ENCODE data around the gene SLC9A6. TPM values are rescaled to one million over a fixed set of nuclear protein-coding genes. Genes with fewer than 3 reads are reported as not detected.

SLC9A6 gene
- total and polyA plus RNA-seq, 2 donors (not counting 3 experiments of a cell fraction or from before 2014, with no cell fraction given), result 8.1 to 15.5 TPM

DNA sequence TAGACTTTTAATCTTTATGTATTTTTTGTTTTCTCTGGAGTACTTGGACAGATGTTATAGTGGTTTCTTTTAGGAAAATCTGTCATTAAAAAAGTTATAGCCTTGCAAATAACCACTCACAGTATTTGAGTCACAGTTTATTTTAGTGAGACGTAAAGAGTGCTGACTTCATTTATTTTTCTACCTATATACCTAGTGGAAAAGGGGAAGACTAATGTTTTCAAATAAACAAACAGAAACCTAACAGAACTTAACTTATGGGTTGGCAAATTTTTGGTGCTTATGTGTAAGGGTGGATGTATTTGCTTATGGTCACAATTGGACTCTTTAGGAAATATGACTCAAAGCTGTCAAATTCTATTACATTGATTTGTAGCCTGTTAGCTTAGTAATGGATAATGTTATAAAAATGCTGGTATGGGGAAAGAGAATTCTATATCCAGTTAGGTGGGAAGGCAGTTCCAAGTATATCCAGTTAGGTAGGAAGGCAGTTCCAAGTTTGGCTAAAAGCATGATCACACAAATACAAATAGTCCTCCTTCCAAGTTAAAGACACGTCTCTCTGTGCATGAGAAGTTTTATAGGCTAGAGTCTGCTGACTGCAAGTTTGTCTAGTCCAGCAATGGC lies 61.9 kb downstream of the SLC9A6 start:
- no peak overlapping the region for H3K4me3 ChIP-seq (replicated peaks in 1 of 3; ENCODE audit: insufficient read depth in 1 of 3, low read depth in 1 of 3, low read length in 3 of 3)
- H2AFZ ChIP-seq (ENCODE audit: low read depth, low read length), result no peak overlapping the region
- ChIA-PET POLR2A (no interaction called here), CTCF (interaction anchor here (1.0 to 1.3 kb wide), 3 partner anchors 19 to 162 kb away, joined by 3 to 4 read pairs (median 4); no protein-coding TSS in a partner anchor)
- H3K4me2 ChIP-seq (ENCODE audit: insufficient read depth, low read length), result no peak overlapping the region
- H3K9ac ChIP-seq (replicated peaks; ENCODE audit: extremely low read depth, insufficient read depth, low read length), result no peak overlapping the region
- FAIRE-seq (peak; percentile 74), DNase-seq (ENCODE audit: low read depth, low spot score) (peak; percentile 52)
- peaks cover 10% of the 10 kb centered on the region for H3K4me1 ChIP-seq (ENCODE audit: control insufficient read depth, extremely low read depth, insufficient read depth, low read length)
- no peaks in the 10 kb centered on the region for H3K36me3 ChIP-seq (ENCODE audit: control insufficient read depth in 2 of 2, extremely low read depth in 1 of 2, insufficient read depth in 2 of 2, low read length in 2 of 2)
- TF ChIP-seq MAX (IDR thresholded peaks at IDR 0.05; ENCODE audit: insufficient read depth, insufficient read length) (no peak), MYC (IDR thresholded peaks at IDR 0.05; ENCODE audit: low read depth, low read length) (no peak), POLR2A (IDR thresholded peaks at IDR 0.05; ENCODE audit: low read depth, low read length) (no peak), POLR2AphosphoS5 (IDR thresholded peaks at IDR 0.05; ENCODE audit: insufficient read depth, low read depth, low read length) (no peak), FOS (IDR thresholded peaks at IDR 0.05; ENCODE audit: borderline replicate concordance, insufficient read depth, low read length) (peak; percentile 12), EZH2 (IDR thresholded peaks at IDR 0.05; ENCODE audit: borderline replicate concordance, low read depth, low read length, severe bottlenecking) (no peak), JUN (IDR thresholded peaks at IDR 0.05; ENCODE audit: borderline replicate concordance, insufficient read depth, insufficient read length, low read depth) (peak; percentile 24), GATA2 (IDR thresholded peaks at IDR 0.05; ENCODE audit: insufficient read depth, insufficient read length, low read depth, low read length) (no peak)
- TF ChIP-seq, protein P1, sequence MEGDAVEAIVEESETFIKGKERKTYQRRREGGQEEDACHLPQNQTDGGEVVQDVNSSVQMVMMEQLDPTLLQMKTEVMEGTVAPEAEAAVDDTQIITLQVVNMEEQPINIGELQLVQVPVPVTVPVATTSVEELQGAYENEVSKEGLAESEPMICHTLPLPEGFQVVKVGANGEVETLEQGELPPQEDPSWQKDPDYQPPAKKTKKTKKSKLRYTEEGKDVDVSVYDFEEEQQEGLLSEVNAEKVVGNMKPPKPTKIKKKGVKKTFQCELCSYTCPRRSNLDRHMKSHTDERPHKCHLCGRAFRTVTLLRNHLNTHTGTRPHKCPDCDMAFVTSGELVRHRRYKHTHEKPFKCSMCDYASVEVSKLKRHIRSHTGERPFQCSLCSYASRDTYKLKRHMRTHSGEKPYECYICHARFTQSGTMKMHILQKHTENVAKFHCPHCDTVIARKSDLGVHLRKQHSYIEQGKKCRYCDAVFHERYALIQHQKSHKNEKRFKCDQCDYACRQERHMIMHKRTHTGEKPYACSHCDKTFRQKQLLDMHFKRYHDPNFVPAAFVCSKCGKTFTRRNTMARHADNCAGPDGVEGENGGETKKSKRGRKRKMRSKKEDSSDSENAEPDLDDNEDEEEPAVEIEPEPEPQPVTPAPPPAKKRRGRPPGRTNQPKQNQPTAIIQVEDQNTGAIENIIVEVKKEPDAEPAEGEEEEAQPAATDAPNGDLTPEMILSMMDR (IDR thresholded peaks at IDR 0.05; ENCODE audit: extremely low read depth in 1 of 2, insufficient read depth in 1 of 2, low read depth in 1 of 2, low read length in 2 of 2), result no peak
- no peaks in the 10 kb centered on the region for H3K9me3 ChIP-seq (replicated peaks; ENCODE audit: control insufficient read depth, insufficient read depth, low read length)
- dilution Hi-C loops (cut with MboI; ENCODE audit: extremely low pct_ligation_motif_present, low sequenced_read_pairs), result no loop called here
- H3K27me3 ChIP-seq (ENCODE audit: control insufficient read depth in 2 of 2, insufficient read depth in 2 of 2, low read length in 2 of 2), result no peaks in the 10 kb centered on the region
- intact Hi-C loops (cut with micrococcal nuclease), result no loop called here
- H3K27ac ChIP-seq (ENCODE audit: insufficient read depth, low read depth, low read length), result no peak overlapping the region
- no peaks in the 10 kb centered on the region for H3K79me2 ChIP-seq (ENCODE audit: control insufficient read depth, insufficient read depth, low read length)
- no peaks in the 10 kb centered on the region for H3K9me1 ChIP-seq (replicated peaks; ENCODE audit: control insufficient read depth, extremely low read depth, insufficient read depth, low read length)
- no TSS peak for BruUV-seq (replicated peaks)
- H4K20me1 ChIP-seq (replicated peaks; ENCODE audit: control insufficient read depth, extremely low read depth, insufficient read depth, low read length), result no peaks in the 10 kb centered on the region

Data from endothelial cell of umbilical vein (primary cell).